Glomerular endothelial cell (primary cell): ENCODE measurements around the gene EGFL8. TPM values are rescaled to one million over a fixed set of nuclear protein-coding genes. Genes with fewer than 3 reads are reported as not detected.

Source experiments
- DNase-seq: peaks from one replicate; pipeline ENCODE4 v3.0.0-alpha.2; 2011; ENCODE audit warnings: low read depth, low spot score; ENCODE audit errors: extremely low read depth
- total RNA-seq: library from RNA; depleted of rRNA; stranded (reverse); fragments of >200 nt; gene quantifications from 2 replicates; pipeline ENCODE4 v1.2.3, GENCODE V29; 2015

The EGFL8 gene
- total RNA-seq, 1 donor from 2014 or later: 6.1 TPM

DNA sequence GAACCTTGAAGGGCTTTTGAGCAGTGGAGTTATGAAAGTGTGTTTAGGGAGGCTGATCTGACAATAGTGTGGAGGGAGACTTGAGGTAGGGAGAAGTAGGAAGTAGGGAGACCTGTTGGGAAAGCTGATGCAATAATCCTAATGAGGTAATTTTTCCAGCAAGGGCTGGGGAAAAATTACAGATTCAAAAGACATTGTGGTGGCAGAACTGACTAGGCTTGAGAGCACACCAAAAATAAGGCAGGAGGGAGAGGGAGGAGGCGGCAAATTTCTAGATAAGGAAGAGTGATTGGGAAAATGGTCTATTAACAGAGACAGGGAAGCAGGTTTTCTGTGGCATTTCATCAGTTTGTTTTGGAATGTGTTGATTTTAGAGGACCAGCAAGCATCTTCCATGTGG, 18.1 kb upstream of the EGFL8 start:
- DNase-seq: no peak

DNA sequence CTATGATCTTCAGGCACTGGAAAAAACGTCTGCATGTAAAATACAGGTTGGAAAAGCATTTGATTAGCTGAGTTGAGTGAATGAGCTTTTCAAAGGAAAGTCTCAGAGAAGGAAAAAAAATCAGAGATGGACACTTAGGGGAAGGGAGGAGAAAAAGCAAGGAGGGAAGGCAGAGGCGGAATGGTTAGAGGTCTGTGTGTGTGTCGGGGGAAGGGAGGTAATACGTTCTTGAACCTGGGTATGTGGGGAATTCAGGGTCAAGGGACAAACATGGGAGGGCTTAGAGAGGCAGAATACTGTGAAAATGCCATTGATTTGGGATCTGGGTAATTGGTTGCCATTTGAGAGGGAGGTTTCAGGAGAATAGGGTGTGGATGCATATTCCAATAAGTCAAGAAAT, 17.7 kb upstream of the EGFL8 start:
- DNase-seq: no peak

DNA sequence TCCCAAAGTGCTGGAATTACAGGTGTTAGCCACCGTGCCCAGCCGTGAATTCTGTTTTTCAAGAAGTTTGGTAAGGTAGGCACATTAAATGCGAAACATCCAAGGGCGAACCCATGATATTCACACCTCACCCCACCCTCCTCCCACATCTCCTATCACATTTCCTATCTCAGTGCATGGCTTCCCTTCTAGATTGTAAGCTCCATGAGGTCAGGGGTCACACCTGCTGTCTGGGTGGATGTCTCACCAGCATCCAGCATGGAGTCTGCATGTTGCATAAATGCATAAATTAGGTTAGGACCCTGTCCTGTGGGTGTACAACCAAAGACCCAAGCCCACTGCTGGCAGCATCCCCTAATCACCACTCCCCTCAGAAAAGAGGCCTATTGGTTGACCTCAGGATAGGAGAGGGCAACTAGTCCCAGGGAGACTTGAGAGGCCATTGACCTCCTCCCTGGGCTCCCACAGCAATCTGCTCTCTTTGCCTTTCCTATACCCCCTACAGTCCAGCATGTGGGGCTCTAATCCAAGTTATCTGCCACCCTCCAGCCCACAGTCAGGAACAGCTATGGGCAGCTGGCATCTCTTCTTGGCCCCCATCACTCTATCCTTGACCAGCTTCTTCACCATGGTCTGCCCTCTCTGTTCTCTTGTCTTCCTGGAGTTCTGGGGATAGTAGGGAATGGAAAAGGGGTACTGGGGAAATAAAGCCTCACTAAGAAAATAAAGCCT, 16.8 kb upstream of the EGFL8 start:
- no peak for DNase-seq

- no peak for DNase-seq
These were observed 15.9 kb upstream of the EGFL8 start for GRCh38 chr6:32148289-32149091.

GRCh38 chr6:32149092-32149755, 15.2 kb upstream of the EGFL8 start:
- DNase-seq: no peak

DNA sequence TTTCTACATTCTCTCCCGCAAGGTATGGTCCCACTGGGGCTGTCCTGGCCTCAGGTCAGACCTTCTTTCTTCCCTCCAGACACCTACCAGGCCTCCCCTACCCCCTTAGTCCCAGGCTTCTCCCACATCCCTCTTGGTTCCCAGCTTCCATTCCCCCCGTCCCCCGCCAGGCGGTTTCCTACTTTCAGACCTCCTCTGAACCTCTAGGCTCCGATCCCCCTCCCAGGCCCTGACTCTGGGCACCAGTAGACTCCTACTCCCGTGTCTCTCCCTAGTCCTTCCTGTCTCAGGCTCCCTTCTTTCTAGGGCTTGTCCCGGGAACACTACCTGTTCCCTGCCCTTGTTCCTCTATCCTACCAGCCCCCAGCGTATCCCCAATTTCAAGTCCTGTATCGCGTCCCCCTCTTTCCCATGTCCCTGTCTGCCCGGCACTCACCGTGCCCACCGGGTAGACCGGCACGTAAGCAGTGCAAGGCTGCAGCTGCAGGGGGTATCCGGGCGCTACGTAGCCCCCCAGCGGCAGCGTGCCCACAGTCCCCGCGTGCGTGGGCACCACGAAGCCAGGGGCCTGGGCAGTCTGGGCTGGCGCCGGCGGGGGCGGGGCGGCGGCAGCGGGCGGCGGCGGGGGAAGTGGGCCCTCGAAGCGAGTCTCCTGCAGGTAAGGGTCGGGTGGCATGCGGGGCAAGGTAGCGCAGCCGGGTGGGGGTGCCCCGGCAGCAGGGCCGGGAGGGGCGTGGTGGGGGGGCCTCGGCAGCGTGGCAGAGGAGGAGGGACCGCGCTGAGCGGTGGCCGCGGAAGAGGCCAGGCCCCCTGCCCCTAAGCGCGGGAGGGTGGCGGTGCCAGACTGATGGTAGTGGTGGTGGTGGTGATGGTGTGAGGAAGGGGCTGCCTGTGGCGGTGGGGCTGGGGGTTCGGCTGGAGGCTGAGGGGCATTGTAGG, 14.2 kb upstream of the EGFL8 start:
- no peak for DNase-seq

GRCh38 chr6:32151181-32151862, 13.1 kb upstream of the EGFL8 start:
- DNase-seq: no peak

GRCh38 chr6:32151863-32152768, 12.3 kb upstream of the EGFL8 start, which contains the start of gene PRRT1:
Gene PRRT1 (minus strand): TSS chr6:32151939. CDS start chr6:32151827, 112 bp downstream.
- DNase-seq: no peak

DNA sequence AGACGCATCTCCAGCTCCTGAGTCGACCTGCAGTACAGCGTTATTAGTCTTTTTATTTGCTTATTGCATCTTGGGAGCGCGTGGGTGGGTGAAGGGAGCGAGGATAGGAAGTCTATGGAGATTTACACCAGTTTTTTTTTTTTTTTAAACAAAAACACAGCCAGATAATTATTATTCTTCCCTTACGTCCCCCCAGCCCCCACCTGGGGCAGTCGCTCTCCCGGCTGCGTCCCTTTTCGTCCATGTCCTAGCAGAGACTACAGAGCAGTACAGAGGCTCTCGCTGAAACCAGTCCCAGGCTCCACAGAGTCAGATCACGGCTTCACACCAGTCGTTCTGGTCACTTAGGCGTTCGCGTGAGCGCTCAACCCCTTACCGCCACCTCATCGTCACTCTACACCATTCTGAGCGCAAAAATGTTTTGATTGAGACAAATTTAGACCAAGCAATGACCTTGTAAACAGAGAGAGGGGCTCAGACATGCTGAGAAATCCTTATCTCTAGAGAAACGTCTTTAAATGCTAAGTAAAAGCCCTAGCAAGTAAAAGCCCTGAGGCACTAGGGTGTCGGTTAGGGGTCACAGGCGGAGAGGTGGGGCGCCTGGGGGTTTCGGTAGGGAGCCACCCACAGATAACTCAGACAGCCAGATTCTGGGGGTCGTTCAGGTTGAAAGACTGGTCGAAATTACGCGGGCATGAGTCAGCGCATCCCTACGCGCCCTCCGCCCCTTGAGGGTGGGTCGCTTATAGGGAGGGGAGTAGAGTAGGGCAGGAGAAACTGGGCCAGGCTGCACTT, 11.4 kb upstream of the EGFL8 start:
- no peak for DNase-seq

DNA sequence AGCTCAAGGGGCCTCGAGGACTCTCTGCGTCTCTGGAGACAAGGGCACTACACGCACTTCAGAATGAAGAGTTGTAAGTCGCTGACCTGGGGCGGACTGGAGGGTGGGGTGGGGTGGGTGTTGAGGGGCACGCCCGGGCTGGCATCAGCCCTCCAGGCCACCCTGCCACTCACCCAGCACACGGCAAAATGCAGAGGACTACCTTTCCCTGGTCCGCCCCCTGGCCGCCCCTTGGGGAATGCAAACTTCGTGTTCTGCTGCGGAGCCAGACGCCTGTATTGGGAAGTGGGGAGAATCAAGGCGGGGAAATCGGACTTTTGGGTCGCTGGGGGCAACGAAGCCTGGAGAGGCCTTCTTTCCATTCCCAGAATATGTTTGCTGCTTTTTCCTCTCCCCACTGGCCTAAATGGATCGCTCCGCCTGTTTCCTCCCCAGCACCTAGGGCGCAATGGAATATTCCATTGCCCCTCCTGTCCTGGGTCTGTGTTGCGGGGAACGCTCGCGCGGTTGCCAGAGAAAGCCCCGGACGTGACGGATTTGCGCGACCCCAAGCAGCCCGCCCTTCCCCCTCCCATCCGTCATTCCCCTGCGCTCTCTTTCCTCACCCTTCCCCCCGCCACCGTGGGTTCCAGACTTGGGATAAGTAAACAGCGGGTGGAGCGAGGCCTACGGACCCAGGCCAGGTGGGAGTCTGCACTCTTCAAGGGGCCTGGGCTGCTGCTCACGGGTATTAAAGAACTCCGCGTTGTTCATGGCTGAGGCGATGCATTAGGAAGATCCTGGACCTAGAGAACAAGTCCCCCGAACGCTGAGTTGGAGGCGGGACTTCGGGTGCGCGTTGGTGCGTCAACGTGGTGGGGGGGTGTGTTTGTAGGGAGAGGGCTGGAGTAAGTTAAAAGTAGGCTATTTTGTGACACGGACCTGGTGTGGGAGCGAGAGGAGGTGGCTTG, 10.6 kb upstream of the EGFL8 start, which contains the start of gene PPT2:
Gene PPT2 (plus strand): TSS at position 578 of the 950 bp plus-strand sequence. CDS start 454 bp downstream, outside the sequence.
- peak; percentile 72 for DNase-seq

DNA sequence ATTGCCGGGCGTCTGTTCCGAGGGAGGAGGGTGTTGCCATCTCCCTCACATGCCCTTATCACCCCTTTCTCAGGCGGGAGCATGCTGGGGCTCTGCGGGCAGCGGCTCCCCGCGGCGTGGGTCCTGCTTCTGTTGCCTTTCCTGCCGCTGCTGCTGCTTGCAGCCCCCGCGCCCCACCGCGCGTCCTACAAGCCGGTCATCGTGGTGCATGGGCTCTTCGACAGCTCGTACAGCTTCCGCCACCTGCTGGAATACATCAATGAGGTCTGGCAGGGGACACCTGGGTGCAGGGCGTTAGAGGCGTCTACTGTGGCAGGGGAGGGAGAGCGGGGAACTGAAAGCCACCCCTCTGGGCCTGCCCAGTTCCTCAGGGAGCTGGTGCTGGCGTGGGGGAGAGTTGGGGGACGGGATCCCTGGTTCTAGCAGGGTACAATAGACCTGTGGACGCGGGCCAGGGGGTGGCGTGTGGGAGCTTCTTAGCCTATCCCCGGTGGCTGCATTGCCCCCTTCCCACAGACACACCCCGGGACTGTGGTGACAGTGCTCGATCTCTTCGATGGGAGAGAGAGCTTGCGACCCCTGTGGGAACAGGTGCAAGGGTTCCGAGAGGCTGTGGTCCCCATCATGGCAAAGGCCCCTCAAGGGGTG, 9.8 kb upstream of the EGFL8 start:
- DNase-seq: no peak

DNA sequence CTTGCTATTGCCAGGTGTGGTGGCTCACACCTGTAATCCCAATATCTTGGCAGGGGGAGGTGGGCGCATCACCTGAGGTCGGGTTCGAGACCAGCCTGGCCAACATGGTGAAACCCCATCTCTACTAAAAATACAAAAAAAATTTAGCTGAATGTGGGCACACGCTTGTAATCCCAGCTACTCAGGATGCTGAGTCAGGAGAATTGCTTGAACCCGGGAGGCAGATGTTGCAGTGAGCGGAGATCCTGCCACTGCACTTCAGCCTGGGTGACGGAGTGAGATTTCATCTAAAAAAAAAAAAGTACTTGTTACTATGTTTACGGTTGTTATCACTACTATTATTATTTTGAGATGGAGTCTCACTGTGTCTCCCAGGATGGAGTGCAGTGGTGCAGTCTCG, 7.5 kb upstream of the EGFL8 start:
- no peak for DNase-seq

DNA sequence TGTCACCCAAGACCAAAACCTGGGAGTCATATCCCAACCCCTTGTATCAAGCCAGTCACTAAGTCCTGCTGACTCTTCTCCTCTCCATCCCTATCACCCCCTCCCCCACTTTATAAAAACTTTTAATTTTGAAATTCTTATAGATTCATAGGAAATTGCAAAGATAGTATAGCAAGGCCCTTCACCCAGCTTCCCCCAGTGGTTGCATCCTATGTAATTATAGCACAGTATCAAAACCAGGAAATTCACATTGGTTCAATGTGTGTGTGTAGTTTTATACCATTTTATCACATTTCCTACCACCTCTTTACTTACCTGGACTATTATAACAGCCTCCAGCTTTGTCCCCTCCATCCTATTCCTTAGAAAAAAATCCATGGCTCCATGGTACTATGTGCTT, 6.3 kb upstream of the EGFL8 start:
- DNase-seq: no peak

DNA sequence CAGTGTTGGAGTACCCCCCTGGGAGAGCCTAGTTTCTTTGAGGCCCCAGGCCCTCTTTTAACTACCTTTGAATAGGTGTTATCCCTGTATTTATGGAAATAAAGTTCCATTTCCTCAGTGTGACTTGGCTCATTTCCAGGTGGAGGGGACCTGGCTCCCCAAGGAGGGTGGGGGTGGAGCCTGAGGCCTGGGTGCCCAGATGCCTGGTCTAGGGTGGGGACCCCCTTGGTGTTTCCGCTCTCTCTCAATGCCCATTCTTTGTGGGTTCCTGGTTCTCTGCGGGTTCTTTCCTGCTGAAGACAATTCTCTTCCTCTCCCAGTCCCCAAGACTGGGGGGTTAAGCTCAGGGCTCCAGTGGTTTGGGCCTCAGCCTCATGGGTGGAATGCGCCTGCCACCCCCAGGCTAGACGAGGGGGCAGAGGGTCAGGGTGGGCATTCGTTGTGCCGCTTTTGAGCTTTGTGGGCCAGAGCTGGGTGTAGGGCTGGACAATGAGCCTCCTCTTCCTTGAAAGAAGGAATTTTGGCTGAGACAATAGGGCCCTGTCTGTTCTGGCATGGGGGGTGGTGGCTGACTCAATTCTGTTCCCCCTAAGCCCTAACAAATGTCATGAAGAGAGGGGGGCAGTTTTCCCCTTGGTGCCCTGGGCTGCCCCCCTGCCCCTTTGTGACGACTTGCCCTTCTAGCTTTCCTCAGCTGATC, 686 bp upstream of the EGFL8 start:
- no peak for DNase-seq

DNA sequence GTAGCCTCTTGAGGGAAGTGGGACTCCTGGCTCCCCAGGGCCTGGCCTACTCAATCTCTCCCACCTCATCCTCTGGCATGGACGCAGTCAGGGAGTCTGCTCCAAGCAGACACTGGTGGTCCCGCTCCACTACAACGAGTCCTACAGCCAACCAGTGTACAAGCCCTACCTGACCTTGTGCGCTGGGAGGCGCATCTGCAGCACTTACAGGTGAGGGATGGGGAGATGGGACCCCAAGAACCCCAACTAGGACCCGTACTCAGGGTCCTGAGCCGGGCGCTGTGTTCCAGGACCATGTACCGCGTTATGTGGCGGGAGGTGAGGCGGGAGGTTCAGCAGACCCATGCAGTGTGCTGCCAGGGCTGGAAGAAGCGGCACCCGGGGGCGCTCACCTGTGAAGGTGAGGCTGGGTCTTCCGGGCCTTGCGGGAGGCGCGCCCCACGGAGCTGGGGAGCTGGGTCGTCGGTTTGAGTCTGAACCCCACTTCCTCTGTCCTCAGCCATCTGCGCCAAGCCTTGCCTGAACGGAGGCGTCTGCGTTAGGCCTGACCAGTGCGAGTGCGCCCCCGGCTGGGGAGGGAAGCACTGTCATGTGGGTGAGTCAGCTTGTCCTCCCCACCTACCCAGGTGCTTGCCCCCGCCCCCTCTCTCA, 2.1 kb downstream of the EGFL8 start:
- DNase-seq: no peak
